NCI-H1930 (cell line): ENCODE data around the gene RAC3.

Experiments used
- DNase-seq, 2 experiments: peaks; one replicate each; lab custom pipeline; 2025; lab: John Stamatoyannopoulos, UW

Gene RAC3

GRCh38 chr17:81999587-81999975, 31.9 kb upstream of the RAC3 start:
- DNase-seq = no peak

- DNase-seq = no peak
Observed at GRCh38 chr17:81999976-82000802, 31.3 kb upstream of the RAC3 start.

- no peak for DNase-seq
Observed at GRCh38 chr17:82000803-82001570, 30.5 kb upstream of the RAC3 start.

- no peak for DNase-seq
Observed at GRCh38 chr17:82001571-82002056, 29.9 kb upstream of the RAC3 start.

GRCh38 chr17:82003411-82004381, 27.8 kb upstream of the RAC3 start:
- DNase-seq = no peak

- DNase-seq = no peak
Observed at GRCh38 chr17:82004517-82005455, 26.7 kb upstream of the RAC3 start.

GRCh38 chr17:82005701-82006348, 25.7 kb upstream of the RAC3 start:
- DNase-seq = no peak

- DNase-seq = no peak
Observed at GRCh38 chr17:82006468-82007227, 24.8 kb upstream of the RAC3 start.

- no peak for DNase-seq
Observed at GRCh38 chr17:82007228-82007494, 24.3 kb upstream of the RAC3 start.

- no peak for DNase-seq
Observed at GRCh38 chr17:82007495-82008257, 23.8 kb upstream of the RAC3 start.

- no peak for DNase-seq
Observed at GRCh38 chr17:82008258-82008940, 23.1 kb upstream of the RAC3 start.

GRCh38 chr17:82008941-82009405, 22.5 kb upstream of the RAC3 start:
- DNase-seq = no peak

- DNase-seq = no peak
Observed at GRCh38 chr17:82009413-82009812, 22.1 kb upstream of the RAC3 start.

GRCh38 chr17:82010575-82011525, 20.6 kb upstream of the RAC3 start:
- no peak for DNase-seq

- no peak for DNase-seq
Observed at GRCh38 chr17:82011617-82012187, 19.8 kb upstream of the RAC3 start.

- no peak for DNase-seq
Observed at GRCh38 chr17:82012261-82012639, 19.2 kb upstream of the RAC3 start.
